Large intestine (tissue), 3 donors: ENCODE measurements around the gene ACO2. TPM values are rescaled to one million over a fixed set of nuclear protein-coding genes. Genes with fewer than 3 reads are reported as not detected.
"Not testable (repeated sequence)": the region's sequence is repeated elsewhere in the genome, so short reads cannot be mapped to it uniquely, and the experiment has no call there.

Experiments used
- DNase-seq, 2 donors: peaks; one replicate each; pipeline versions ENCODE4 v3.0.0 to v3.0.0-alpha.2; 2013
- H3K27ac ChIP-seq: one replicate; pipeline ENCODE4 v1.5.1; 2013; ENCODE audit warnings: low read length
- H3K27me3 ChIP-seq: 2 replicates; pipeline ENCODE4 v1.6.1; 2013; ENCODE audit warnings: low read length; ENCODE audit not compliant: control insufficient read depth, insufficient read depth
- H3K36me3 ChIP-seq: 2 replicates; pipeline ENCODE4 v1.6.1; 2013; ENCODE audit warnings: low read length; ENCODE audit not compliant: control insufficient read depth, insufficient read depth
- H3K4me1 ChIP-seq: one replicate; pipeline ENCODE4 v1.6.1; 2013; ENCODE audit warnings: low read length; ENCODE audit not compliant: control insufficient read depth, insufficient read depth
- H3K4me3 ChIP-seq: one replicate; pipeline ENCODE4 v1.5.1; 2013; ENCODE audit warnings: low read length
- H3K9me3 ChIP-seq: one replicate; pipeline ENCODE4 v1.6.1; 2013; ENCODE audit warnings: mild to moderate bottlenecking, low read depth, low read length, moderate library complexity; ENCODE audit not compliant: control insufficient read depth
- WGBS: methylation state at CpG from one replicate; pipeline ENCODE4 v1.1.5; 2013; ENCODE audit warnings: low lambda C conversion rate; ENCODE audit not compliant: insufficient coverage; 5-methylcytosine and 5-hydroxymethylcytosine counted together
- polyA plus RNA-seq: library from polyadenylated mRNA; unstranded; fragments of 120-200 nt; gene quantifications from one replicate; pipeline ENCODE4 v1.2.1, GENCODE V29; 2013

Gene ACO2
- polyA plus RNA-seq, 1 donor, result 209 TPM

GRCh38 chr22:41556561-41556960, 87.6 kb downstream of the ACO2 start:
- H3K36me3 ChIP-seq, result no peaks in the 10 kb centered on the region
- peaks cover 13% of the 10 kb centered on the region for H3K27me3 ChIP-seq
- 100% methylated on average over 1 of the region's 10 CpGs for WGBS
- H3K4me1 ChIP-seq, result peaks cover 10% of the 10 kb centered on the region
- H3K27ac ChIP-seq, result no peak overlapping the region
- no peaks in the 10 kb centered on the region for H3K9me3 ChIP-seq
- no peak overlapping the region for H3K4me3 ChIP-seq
- DNase-seq, result no peak

- WGBS, result no CpG with 5 or more reads among the region's 19 CpGs
- Histone ChIP-seq H3K4me1 (peaks cover 10% of the 10 kb centered on the region), H3K36me3 (no peaks in the 10 kb centered on the region), H3K27ac (peak overlapping the region; percentile 39), H3K4me3 (no peak overlapping the region), H3K27me3 (peaks cover 22% of the 10 kb centered on the region), H3K9me3 (no peaks in the 10 kb centered on the region)
- peak in 1 of 2 donors; percentile 54 for DNase-seq
Observed at GRCh38 chr22:41557401-41558240, 88.7 kb downstream of the ACO2 start.

GRCh38 chr22:41558241-41558630, 89.3 kb downstream of the ACO2 start:
- DNase-seq, H3K27ac ChIP-seq, H3K36me3 ChIP-seq, H3K9me3 ChIP-seq, H3K4me3 ChIP-seq: not testable (repeated sequence)
- no CpG with 5 or more reads among the region's 13 CpGs for WGBS
- peaks cover 23% of the 10 kb centered on the region for H3K27me3 ChIP-seq
- H3K4me1 ChIP-seq, result peaks cover 10% of the 10 kb centered on the region

DNA sequence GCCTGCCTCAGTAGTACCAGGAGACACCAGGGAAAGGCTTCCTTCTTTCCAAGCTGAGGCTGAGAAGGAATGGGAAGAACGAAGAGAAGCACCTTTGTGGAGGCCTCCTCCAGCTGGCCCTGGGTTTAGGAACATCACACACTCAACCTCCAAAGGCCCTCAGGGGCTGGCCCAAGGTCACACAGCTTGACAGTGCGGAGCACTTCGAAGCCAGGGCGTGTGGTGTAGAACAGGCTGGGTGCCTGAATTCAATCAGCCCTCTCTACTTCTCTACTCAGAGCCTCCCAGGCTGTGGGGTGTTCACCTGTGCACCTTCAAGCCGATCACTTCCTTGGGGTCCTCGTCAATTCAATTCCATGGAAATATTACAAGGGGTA, 91.2 kb downstream of the ACO2 start:
- Histone ChIP-seq H3K27ac (no peak overlapping the region), H3K4me3 (no peak overlapping the region), H3K4me1 (peaks cover 10% of the 10 kb centered on the region), H3K9me3 (no peaks in the 10 kb centered on the region), H3K27me3 (peaks cover 25% of the 10 kb centered on the region), H3K36me3 (no peaks in the 10 kb centered on the region)
- no CpG with 5 or more reads among the region's 6 CpGs for WGBS
- DNase-seq, result no peak

DNA sequence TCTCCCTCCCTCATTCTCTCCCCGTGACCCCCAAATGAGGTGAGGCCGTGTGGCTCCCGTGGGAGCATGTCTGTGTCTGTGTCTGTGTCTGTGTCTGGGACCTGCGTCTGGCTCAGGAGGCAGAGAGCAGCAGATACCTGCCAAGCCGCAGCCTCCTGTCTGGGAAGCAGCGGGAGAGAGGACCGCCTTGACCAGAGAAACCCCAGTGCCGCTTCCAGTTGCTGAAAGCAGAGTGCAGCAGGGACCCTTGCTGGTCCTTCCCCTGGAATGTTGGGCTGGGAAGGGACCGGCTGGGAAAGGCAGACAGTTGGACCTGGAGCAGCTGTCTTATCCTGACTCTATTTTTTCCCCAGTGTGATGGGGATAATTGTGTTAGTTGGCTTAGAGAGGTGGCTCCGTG, 92.4 kb downstream of the ACO2 start:
- peak overlapping the region; percentile 33 for H3K27ac ChIP-seq
- H3K27me3 ChIP-seq, result peaks cover 25% of the 10 kb centered on the region
- no peak for DNase-seq
- H3K36me3 ChIP-seq, result no peaks in the 10 kb centered on the region
- H3K9me3 ChIP-seq, result no peaks in the 10 kb centered on the region
- peaks cover 16% of the 10 kb centered on the region for H3K4me1 ChIP-seq
- no CpG with 5 or more reads among the region's 10 CpGs for WGBS
- peak overlapping the region; percentile 39 for H3K4me3 ChIP-seq

DNA sequence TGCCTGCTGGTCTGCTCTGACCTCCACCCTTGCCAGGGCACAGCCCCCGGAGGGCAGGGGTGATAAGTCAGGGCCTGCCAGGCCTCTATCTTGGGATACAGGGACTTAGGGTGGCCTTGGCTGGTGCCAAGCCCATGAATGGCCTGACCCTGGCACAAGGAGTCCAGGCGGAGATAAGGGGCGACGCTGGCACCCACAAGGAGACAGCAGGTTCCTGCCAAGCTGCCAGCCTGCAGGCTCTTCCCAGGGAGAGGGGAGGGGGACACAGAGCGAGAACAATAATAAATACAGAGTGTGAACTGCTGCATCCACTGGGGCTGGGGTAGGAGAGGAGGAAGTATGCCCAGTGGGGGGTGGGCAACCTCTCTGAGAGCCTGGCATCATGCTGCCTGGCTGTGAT, 92.9 kb downstream of the ACO2 start:
- Histone ChIP-seq H3K36me3 (no peaks in the 10 kb centered on the region), H3K27me3 (peaks cover 25% of the 10 kb centered on the region), H3K4me3 (no peak overlapping the region), H3K4me1 (peaks cover 16% of the 10 kb centered on the region), H3K9me3 (no peaks in the 10 kb centered on the region), H3K27ac (no peak overlapping the region)
- WGBS, result no CpG with 5 or more reads among the region's 5 CpGs
- DNase-seq, result no peak

DNA sequence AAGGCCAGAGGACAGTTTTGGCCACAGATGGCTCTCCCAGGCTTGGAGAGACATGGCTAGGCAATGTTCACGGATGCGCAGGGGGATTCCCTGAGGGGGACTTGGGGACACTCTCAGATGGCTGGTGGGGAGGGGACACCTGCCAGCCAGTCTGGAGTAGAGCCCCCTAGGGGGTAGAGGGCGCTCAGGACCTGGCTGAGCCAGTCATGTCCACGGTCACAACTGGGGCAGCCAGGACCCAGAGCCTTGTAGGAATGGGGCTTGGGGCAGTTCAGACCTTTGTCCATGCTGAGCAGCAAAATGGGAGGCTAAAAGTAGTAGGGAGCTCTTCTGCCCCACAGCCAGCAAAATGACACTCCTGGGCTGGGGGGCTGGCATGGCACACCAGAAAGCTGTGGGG, 93.5 kb downstream of the ACO2 start:
- no peak for DNase-seq
- no peaks in the 10 kb centered on the region for H3K36me3 ChIP-seq
- no CpG with 5 or more reads among the region's 4 CpGs for WGBS
- no peak overlapping the region for H3K4me3 ChIP-seq
- H3K27me3 ChIP-seq, result peaks cover 25% of the 10 kb centered on the region
- H3K4me1 ChIP-seq, result peaks cover 14% of the 10 kb centered on the region
- no peaks in the 10 kb centered on the region for H3K9me3 ChIP-seq
- no peak overlapping the region for H3K27ac ChIP-seq

GRCh38 chr22:41563051-41563711, 94.3 kb downstream of the ACO2 start:
- no CpG with 5 or more reads among the region's 10 CpGs for WGBS
- H3K27ac ChIP-seq, result no peak overlapping the region

DNA sequence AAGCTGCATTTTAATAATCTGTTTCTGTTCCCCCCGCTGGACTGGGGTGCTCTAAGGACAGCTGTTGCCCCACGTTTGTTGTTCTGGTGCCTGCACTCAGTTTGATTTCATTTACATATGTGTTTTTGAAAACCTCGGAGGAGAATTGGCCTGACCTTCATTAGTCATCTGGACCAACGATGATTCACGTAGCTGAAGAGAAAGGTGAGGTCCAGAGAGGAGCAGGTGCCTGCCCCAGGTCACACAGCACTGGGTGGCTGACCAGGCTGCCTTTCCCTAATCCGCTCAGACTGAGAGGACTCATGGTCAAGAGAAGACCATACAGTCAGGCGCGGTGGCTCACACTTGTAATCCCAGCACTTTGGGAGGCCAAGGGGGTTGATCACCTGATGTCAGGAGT, 95.6 kb downstream of the ACO2 start:
- no peaks in the 10 kb centered on the region for H3K9me3 ChIP-seq
- no peak overlapping the region for H3K27ac ChIP-seq
- no CpG with 5 or more reads among the region's 8 CpGs for WGBS
- H3K4me1 ChIP-seq, result peaks cover 14% of the 10 kb centered on the region
- H3K36me3 ChIP-seq, result no peaks in the 10 kb centered on the region
- DNase-seq, result no peak
- no peak overlapping the region for H3K4me3 ChIP-seq
- H3K27me3 ChIP-seq, result peaks cover 25% of the 10 kb centered on the region

More at GRCh38 chr22:41563051-41563711, 94.3 kb downstream of the ACO2 start:
- no peak for DNase-seq
- Histone ChIP-seq H3K4me3 (no peak overlapping the region), H3K4me1 (peaks cover 14% of the 10 kb centered on the region), H3K9me3 (no peaks in the 10 kb centered on the region), H3K27me3 (peaks cover 25% of the 10 kb centered on the region), H3K36me3 (no peaks in the 10 kb centered on the region)

DNA sequence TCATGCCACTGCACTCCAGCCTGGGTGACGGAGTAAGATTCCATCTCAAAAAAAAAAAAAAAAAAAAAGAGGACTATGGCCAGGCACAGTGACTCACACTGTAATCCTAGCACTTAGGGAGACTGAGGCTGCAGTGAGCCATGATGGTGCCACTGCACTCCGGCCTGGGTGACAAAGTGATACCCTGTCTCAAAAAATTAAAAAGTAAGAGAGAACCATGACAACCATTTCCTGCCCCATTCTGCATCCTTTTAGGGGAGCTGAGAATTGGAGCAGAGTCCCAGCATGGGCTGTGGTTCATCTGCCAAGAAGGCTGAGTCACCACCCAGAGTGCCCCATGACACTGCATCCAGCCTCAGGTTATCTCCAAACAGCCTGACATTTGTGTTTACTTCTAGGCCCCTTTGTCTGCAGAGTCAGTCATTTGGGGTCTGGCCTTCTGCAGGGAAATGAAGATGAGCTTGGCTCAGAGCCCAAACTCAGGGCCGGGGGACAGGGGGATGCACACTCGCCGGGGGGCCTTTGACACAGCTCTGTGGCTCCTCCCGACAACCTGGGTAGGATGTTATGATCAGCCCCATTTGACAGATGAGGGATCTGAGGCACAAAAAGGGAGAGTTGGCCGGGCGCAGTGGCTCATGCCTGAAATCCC, 96.6 kb downstream of the ACO2 start:
- peaks cover 21% of the 10 kb centered on the region for H3K27me3 ChIP-seq
- peaks cover 15% of the 10 kb centered on the region for H3K4me1 ChIP-seq
- no peak overlapping the region for H3K4me3 ChIP-seq
- no peak overlapping the region for H3K27ac ChIP-seq
- no peaks in the 10 kb centered on the region for H3K9me3 ChIP-seq
- DNase-seq, result peak in 1 of 2 donors; percentile 52
- WGBS, result no CpG with 5 or more reads among the region's 8 CpGs
- H3K36me3 ChIP-seq, result no peaks in the 10 kb centered on the region
